Measurements from ENCODE around the gene HIVEP3. TPM values are rescaled to one million over a fixed set of nuclear protein-coding genes. Genes with fewer than 3 reads are reported as not detected.

HIVEP3 gene
- polyA plus RNA-seq = 0.64 to 3.5 TPM (median 1.1 TPM) in 3 replicates
- 0.37 TPM for polyA plus RNA-seq (2011; ENCODE audit: low read depth)
- 1.8 TPM in 2 replicates for polyA plus RNA-seq (2011; cell fraction: cytosol; rRNA removed)
- polyA plus RNA-seq (2011; cell fraction: nucleus; rRNA removed) = 2.3 and 3.0 TPM in 2 replicates
- 0.68 and 2.4 TPM in 2 replicates for polyA plus RNA-seq (2012; ENCODE audit: low replicate concordance)
- 1.8 to 4.6 TPM (median 3.2 TPM) in 3 replicates for polyA minus RNA-seq
- 0.77 TPM for polyA minus RNA-seq (2011; cell fraction: cytosol; rRNA and poly(A)+ RNA removed)
- 1.1 and 2.4 TPM in 2 replicates for polyA minus RNA-seq (2011; cell fraction: nucleus; rRNA and poly(A)+ RNA removed)

GRCh38 chr1:41918450-41919043 is at the start of gene HIVEP3:
Gene HIVEP3 (minus strand): TSS chr1:41918922.
- Histone ChIP-seq H3K36me3 (ENCODE audit: control insufficient read depth in 2 of 2, extremely low read depth in 1 of 2, insufficient read depth in 2 of 2, low read length in 2 of 2) (no peaks in the 10 kb centered on the region), H3K4me1 (ENCODE audit: control insufficient read depth, extremely low read depth, insufficient read depth, low read length) (peaks cover 26% of the 10 kb centered on the region), H3K27me3 (ENCODE audit: control insufficient read depth, extremely low read depth, insufficient read depth, low read length) (no peaks in the 10 kb centered on the region), H4K20me1 (ENCODE audit: control insufficient read depth, extremely low read depth, insufficient read depth, low read length) (no peaks in the 10 kb centered on the region), H3K9me3 (ENCODE audit: control insufficient read depth, low read depth, low read length) (no peaks in the 10 kb centered on the region), H3K79me2 (ENCODE audit: control insufficient read depth, insufficient read depth, low read length) (no peaks in the 10 kb centered on the region), H3K4me3 (ENCODE audit: control insufficient read depth in 2 of 3, extremely low read depth in 1 of 3, insufficient read depth in 2 of 3, low read depth in 1 of 3, low read length in 3 of 3) (peak within 1 kb of the TSS; percentile 41 to 66 (median 57)), H2AFZ (ENCODE audit: control insufficient read depth, low read length) (peak within 1 kb of the TSS; percentile 74), H3K9me1 (ENCODE audit: control insufficient read depth, extremely low read depth, insufficient read depth, low read length) (peaks cover 2% of the 10 kb centered on the region), H3K27ac (ENCODE audit: control insufficient read depth, insufficient read depth, low read length) (no peak within 1 kb of the TSS), H3K4me2 (ENCODE audit: control insufficient read depth, extremely low read depth, insufficient read depth, low read depth, low read length) (peak within 1 kb of the TSS; percentile 86), H3K9ac (ENCODE audit: control insufficient read depth, extremely low read depth, insufficient read depth, low read length) (peak within 1 kb of the TSS; percentile 46)
- FAIRE-seq (peak; percentile 75), DNase-seq (ENCODE audit: low read depth, low spot score) (no peak)
- TF ChIP-seq CTCF (optimal IDR thresholded peaks at IDR 0.05 in 1 of 3, IDR thresholded peaks at IDR 0.05 in 1 of 3, conservative IDR thresholded peaks at IDR 0.05 in 1 of 3; ENCODE audit: extremely low read depth in 1 of 3, insufficient read depth in 2 of 3, low read length in 3 of 3) = peak in 1 of 3 experiments; percentile 22
- no peak for TF ChIP-seq EZH2 (IDR thresholded peaks at IDR 0.05; ENCODE audit: low read length)
- dilution Hi-C loops (cut with MboI; ENCODE audit: extremely low pct_ligation_motif_present, low sequenced_read_pairs) = no loop called here

GRCh38 chr1:41964400-41964799 is 45.7 kb upstream of the HIVEP3 start:
- Histone ChIP-seq H3K9me3 (ENCODE audit: control insufficient read depth, low read depth, low read length) (no peaks in the 10 kb centered on the region), H3K4me2 (ENCODE audit: control insufficient read depth, extremely low read depth, insufficient read depth, low read depth, low read length) (no peak overlapping the region), H3K27me3 (ENCODE audit: control insufficient read depth, extremely low read depth, insufficient read depth, low read length) (peaks cover 2% of the 10 kb centered on the region), H3K4me1 (ENCODE audit: control insufficient read depth, extremely low read depth, insufficient read depth, low read length) (no peaks in the 10 kb centered on the region), H3K9me1 (ENCODE audit: control insufficient read depth, extremely low read depth, insufficient read depth, low read length) (no peaks in the 10 kb centered on the region), H2AFZ (ENCODE audit: control insufficient read depth, low read length) (no peak overlapping the region), H4K20me1 (ENCODE audit: control insufficient read depth, extremely low read depth, insufficient read depth, low read length) (no peaks in the 10 kb centered on the region), H3K27ac (ENCODE audit: control insufficient read depth, insufficient read depth, low read length) (no peak overlapping the region), H3K36me3 (ENCODE audit: control insufficient read depth in 2 of 2, extremely low read depth in 1 of 2, insufficient read depth in 2 of 2, low read length in 2 of 2) (no peaks in the 10 kb centered on the region), H3K4me3 (ENCODE audit: control insufficient read depth in 2 of 3, extremely low read depth in 1 of 3, insufficient read depth in 2 of 3, low read depth in 1 of 3, low read length in 3 of 3) (no peak overlapping the region), H3K9ac (ENCODE audit: control insufficient read depth, extremely low read depth, insufficient read depth, low read length) (no peak overlapping the region), H3K79me2 (ENCODE audit: control insufficient read depth, insufficient read depth, low read length) (no peaks in the 10 kb centered on the region)
- no peak for TF ChIP-seq CTCF (optimal IDR thresholded peaks at IDR 0.05 in 1 of 3, IDR thresholded peaks at IDR 0.05 in 1 of 3, conservative IDR thresholded peaks at IDR 0.05 in 1 of 3; ENCODE audit: extremely low read depth in 1 of 3, insufficient read depth in 2 of 3, low read length in 3 of 3)
- no peak for TF ChIP-seq EZH2 (IDR thresholded peaks at IDR 0.05; ENCODE audit: low read length)
- dilution Hi-C loops (cut with MboI; ENCODE audit: extremely low pct_ligation_motif_present, low sequenced_read_pairs) = no loop called here
- FAIRE-seq (no peak), DNase-seq (ENCODE audit: low read depth, low spot score) (no peak)

Data from keratinocyte (primary cell).